Endothelial cell of umbilical vein (primary cell): ENCODE measurements around the gene GATM. TPM values are rescaled to one million over a fixed set of nuclear protein-coding genes. Genes with fewer than 3 reads are reported as not detected.

ENCODE experiments used
- BruUV-seq: library from RNA; stranded (reverse); fragments of 400-500 nt; replicated peaks from 2 replicates; lab custom pipeline; 2021; lab: Mats Ljungman, UMichigan
- CTCF ChIA-PET: fragments of 300-600, 350-600 bp; sonication (Branson Sonifier 250); formaldehyde crosslinking; loops from one replicate; lab custom pipeline; 2021; ENCODE audit warnings: antibody characterized with exemption, inconsistent platforms; lab: Charles Lee
- POLR2A ChIA-PET: fragments of 300-600, 350-600 bp; sonication (Branson Sonifier 250); formaldehyde crosslinking; loops from one replicate; lab custom pipeline; 2021; ENCODE audit warnings: antibody characterized with exemption, inconsistent platforms; lab: Charles Lee
- DNase-seq: peaks from one replicate; pipeline ENCODE4 v3.0.0-alpha.2; 2011; ENCODE audit warnings: low read depth, low spot score
- FAIRE-seq: peaks from 2 replicates; lab custom pipeline; 2011; peaks lifted over from hg19 to GRCh38; lab: Jason Lieb, UNC
- H2AFZ ChIP-seq: 2 replicates; pipeline ENCODE4 v1.6.0; 2012; ENCODE audit warnings: low read depth, low read length, control low read depth, inconsistent platforms
- H3K27ac ChIP-seq: 2 replicates; pipeline ENCODE4 v1.5.1; 2011; ENCODE audit warnings: low read depth, mild to moderate bottlenecking, control low read depth, low read length, moderate library complexity; ENCODE audit not compliant: insufficient read depth
- H3K27me3 ChIP-seq, 2 experiments: 2 replicates each; pipeline versions ENCODE4 v1.6.0 to v1.6.1; 2011; ENCODE audit warnings: low read length in 2 of 2, mixed read lengths in 1 of 2; ENCODE audit not compliant: control insufficient read depth in 2 of 2, insufficient read depth in 2 of 2
- H3K36me3 ChIP-seq, 2 experiments: 2 replicates in 1 of 2; 3 replicates in 1 of 2; pipeline ENCODE4 v1.5.1; 2011; ENCODE audit warnings: low read length in 2 of 2, mild to moderate bottlenecking in 1 of 2, moderate library complexity in 1 of 2; ENCODE audit not compliant: control insufficient read depth in 2 of 2, insufficient read depth in 2 of 2; ENCODE audit errors: extremely low read depth in 1 of 2
- H3K4me1 ChIP-seq: 3 replicates; pipeline ENCODE4 v1.5.1; 2011; ENCODE audit warnings: mild to moderate bottlenecking, low read length; ENCODE audit not compliant: control insufficient read depth, insufficient read depth; ENCODE audit errors: extremely low read depth
- H3K4me2 ChIP-seq: 2 replicates; pipeline ENCODE4 v1.6.1; 2011; ENCODE audit warnings: low read length, control low read depth, mixed read lengths; ENCODE audit not compliant: insufficient read depth
- H3K4me3 ChIP-seq, 3 experiments: fragments of 200-600 bp in 1 of 3; sonication (generic), shearing (Covaris generic) in 1 of 3; replicated peaks in 1 of 3; 2 replicates each; pipeline ENCODE4 v1.5.1; 2011 to 2016; ENCODE audit warnings: control low read depth in 3 of 3, low read length in 3 of 3, mild to moderate bottlenecking in 2 of 3, inconsistent platforms in 1 of 3, low read depth in 1 of 3, moderate library complexity in 1 of 3; ENCODE audit not compliant: insufficient read depth in 1 of 3
- H3K79me2 ChIP-seq: 2 replicates; pipeline ENCODE4 v1.6.0; 2012; ENCODE audit warnings: low read length, inconsistent platforms; ENCODE audit not compliant: control insufficient read depth, insufficient read depth
- H3K9ac ChIP-seq: replicated peaks from 2 replicates; pipeline ENCODE3; 2011; ENCODE audit warnings: low read length, control low read depth; ENCODE audit not compliant: insufficient read depth; ENCODE audit errors: extremely low read depth
- H3K9me1 ChIP-seq: replicated peaks from 3 replicates; pipeline ENCODE4 v1.6.0; 2011; ENCODE audit warnings: mild to moderate bottlenecking, low read length; ENCODE audit not compliant: control insufficient read depth, insufficient read depth; ENCODE audit errors: extremely low read depth
- H3K9me3 ChIP-seq: replicated peaks from 2 replicates; pipeline ENCODE4 v1.5.1; 2012; ENCODE audit warnings: low read length, inconsistent platforms; ENCODE audit not compliant: control insufficient read depth, insufficient read depth
- H4K20me1 ChIP-seq: replicated peaks from 2 replicates; pipeline ENCODE3; 2011; ENCODE audit warnings: mild to moderate bottlenecking, low read length; ENCODE audit not compliant: control insufficient read depth, insufficient read depth; ENCODE audit errors: extremely low read depth
- CTCF ChIP-seq, 2 donors: IDR thresholded peaks; 1 replicate in 1 of 2; 2 replicates in 1 of 2; pipeline ENCODE4 v1.5.1; 2011; ENCODE audit warnings: low read length in 2 of 2, mild to moderate bottlenecking in 2 of 2, moderate library complexity in 2 of 2, control low read depth in 1 of 2, inconsistent platforms in 1 of 2, low read depth in 1 of 2; ENCODE audit not compliant: insufficient read depth in 1 of 2; ENCODE audit errors: extremely low read depth in 1 of 2
- EZH2 ChIP-seq: IDR thresholded peaks from 2 replicates; pipeline ENCODE4 v1.6.1; 2012; ENCODE audit warnings: borderline replicate concordance, low read depth, mild to moderate bottlenecking, moderate library complexity, low read length, inconsistent platforms; ENCODE audit not compliant: severe bottlenecking
- FOS ChIP-seq: IDR thresholded peaks from 2 replicates; pipeline ENCODE4 v1.6.1; 2011; ENCODE audit warnings: mild to moderate bottlenecking, low read length, moderate library complexity, borderline replicate concordance; ENCODE audit not compliant: insufficient read depth
- GATA2 ChIP-seq: IDR thresholded peaks from 2 replicates; pipeline ENCODE4 v1.7.0; 2011; ENCODE audit warnings: low read depth, mild to moderate bottlenecking, moderate library complexity, mixed read lengths, low read length; ENCODE audit not compliant: insufficient read length, insufficient read depth
- JUN ChIP-seq: IDR thresholded peaks from 2 replicates; pipeline ENCODE4 v1.6.1; 2011; ENCODE audit warnings: borderline replicate concordance, low read depth; ENCODE audit not compliant: insufficient read length, insufficient read depth
- MYC ChIP-seq: IDR thresholded peaks from one replicate; pipeline ENCODE4 v1.6.1; 2011; ENCODE audit warnings: mild to moderate bottlenecking, low read depth, low read length
- POLR2A ChIP-seq: IDR thresholded peaks from 2 replicates; pipeline ENCODE4 v1.6.1; 2012; ENCODE audit warnings: low read depth, mild to moderate bottlenecking, control low read depth, low read length
- POLR2AphosphoS5 ChIP-seq: IDR thresholded peaks from 2 replicates; pipeline ENCODE4 v1.6.1; 2012; ENCODE audit warnings: low read depth, mild to moderate bottlenecking, control low read depth, low read length, moderate library complexity; ENCODE audit not compliant: insufficient read depth
- dilution Hi-C: fragments of 300-500 bp; cut with MboI; formaldehyde crosslinking; loops from one replicate; pipeline ENCODE4 v1.15.0; 2019; ENCODE audit warnings: low sequenced_read_pairs; ENCODE audit not compliant: extremely low pct_ligation_motif_present
- intact Hi-C: fragments of 100-400 bp; cut with micrococcal nuclease; formaldehyde crosslinking; loops from one replicate; pipeline ENCODE4 v1.10.0; 2022
- polyA plus RNA-seq, 4 experiments: library from polyadenylated mRNA; depleted of rRNA in 3 of 4; stranded (reverse) in 3 of 4; unstranded in 1 of 4; fragments of >200 nt; gene quantifications; 2 replicates each; pipeline versions ENCODE4 v1.2.1 to v1.2.3, GENCODE V29; 2011 to 2012; ENCODE audit warnings: missing spikeins in 1 of 4
- total RNA-seq: library from RNA; stranded (reverse); gene quantifications from 2 replicates; pipeline ENCODE4 v1.2.3, GENCODE V29; 2021
- TF ChIP-seq, protein P1 (sequence below): IDR thresholded peaks from 2 replicates; pipeline ENCODE4 v1.6.1; 2011; ENCODE audit not compliant: insufficient read depth, insufficient read length

GATM gene
- total and polyA plus RNA-seq, 2 donors (not counting 3 experiments of a cell fraction or from before 2014, with no cell fraction given): 0.21 to 0.60 TPM

GRCh38 chr15:45363334-45363733 is 15.0 kb downstream of the GATM start:
- no peaks in the 10 kb centered on the region for H3K36me3 ChIP-seq
- intact Hi-C loops: no loop called here
- no peaks in the 10 kb centered on the region for H3K9me3 ChIP-seq
- H3K9ac ChIP-seq: no peak overlapping the region
- DNase-seq (no peak), FAIRE-seq (no peak)
- H4K20me1 ChIP-seq: no peaks in the 10 kb centered on the region
- dilution Hi-C loops: no loop called here
- no peaks in the 10 kb centered on the region for H3K9me1 ChIP-seq
- no peak overlapping the region for H2AFZ ChIP-seq
- TF ChIP-seq GATA2 (no peak), POLR2AphosphoS5 (no peak), CTCF (IDR thresholded peaks at IDR 0.05; ENCODE audit: extremely low read depth in 1 of 2, insufficient read depth in 1 of 2, low read depth in 1 of 2, low read length in 2 of 2) (no peak), FOS (no peak), JUN (no peak), EZH2 (no peak), POLR2A (no peak), MYC (no peak)
- TF ChIP-seq, protein P1, sequence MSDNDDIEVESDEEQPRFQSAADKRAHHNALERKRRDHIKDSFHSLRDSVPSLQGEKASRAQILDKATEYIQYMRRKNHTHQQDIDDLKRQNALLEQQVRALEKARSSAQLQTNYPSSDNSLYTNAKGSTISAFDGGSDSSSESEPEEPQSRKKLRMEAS: no peak
- POLR2A ChIA-PET: no interaction called here
- H3K27me3 ChIP-seq: no peaks in the 10 kb centered on the region
- H3K4me3 ChIP-seq: no peak overlapping the region
- CTCF ChIA-PET: interaction anchor here (1.2 kb wide), 1 partner anchor 15 kb away, joined by 3 read pairs; the partner anchor contains the start of gene GATM
- H3K4me1 ChIP-seq: no peaks in the 10 kb centered on the region
- no peak overlapping the region for H3K4me2 ChIP-seq
- no peak overlapping the region for H3K27ac ChIP-seq
- H3K79me2 ChIP-seq: no peaks in the 10 kb centered on the region
- BruUV-seq: no TSS peak
